SK-N-SH treated with all-trans-retinoic acid at 6 μM for 48 hours (cell line): ENCODE data around the gene LLGL2.

ENCODE experiments used
- ATAC-seq: fragments of 200-7000 bp; cut with Tn5 transposase; 3 replicates; pipeline ENCODE4 v1.9.1; 2020; ENCODE audit warnings: mild to moderate bottlenecking, moderate library complexity
- ARNTL ChIP-seq: fragments of 450-650 bp; formaldehyde crosslinking; IDR thresholded peaks from 2 replicates; pipeline ENCODE4 v1.5.0; 2020; ENCODE audit warnings: low read depth, mild to moderate bottlenecking, moderate library complexity, borderline replicate concordance
- BACH2 ChIP-seq: fragments of 250-450 bp; sonication (Bioruptor Pico); IDR thresholded peaks from 2 replicates; pipeline ENCODE4 v1.9.0; 2021; ENCODE audit warnings: mild to moderate bottlenecking, borderline replicate concordance
- CSDC2 ChIP-seq: fragments of 250-450 bp; sonication (Bioruptor Pico); IDR thresholded peaks from 2 replicates; pipeline ENCODE4 v1.5.0; 2020; ENCODE audit warnings: mild to moderate bottlenecking, moderate library complexity
- ESRRG ChIP-seq: fragments of 250-450 bp; sonication (Bioruptor Pico); IDR thresholded peaks from 2 replicates; pipeline ENCODE4 v1.6.1; 2021; ENCODE audit warnings: mild to moderate bottlenecking
- GLIS3 ChIP-seq: fragments of 250-450 bp; sonication (Bioruptor Pico); IDR thresholded peaks from 2 replicates; pipeline ENCODE4 v1.5.0; 2020; ENCODE audit warnings: mild to moderate bottlenecking, moderate library complexity
- ISL1 ChIP-seq: fragments of 250-450 bp; sonication (Bioruptor Pico); IDR thresholded peaks from 2 replicates; pipeline ENCODE4 v2.1.2; 2022; ENCODE audit warnings: mild to moderate bottlenecking, moderate library complexity
- OSR1 ChIP-seq: fragments of 250-450 bp; sonication (Bioruptor Pico); IDR thresholded peaks from 2 replicates; pipeline ENCODE4 v1.8.0; 2022; ENCODE audit warnings: moderate library complexity, mild to moderate bottlenecking, inconsistent platforms
- PPARA ChIP-seq: fragments of 250-450 bp; sonication (Bioruptor Pico); IDR thresholded peaks from 2 replicates; pipeline ENCODE4 v1.5.0; 2020; ENCODE audit warnings: mild to moderate bottlenecking, borderline replicate concordance
- RARB ChIP-seq: fragments of 250-450 bp; sonication (Bioruptor Pico); IDR thresholded peaks from 2 replicates; pipeline ENCODE4 v1.8.0; 2021; ENCODE audit warnings: mild to moderate bottlenecking, moderate library complexity
- SNAI2 ChIP-seq: fragments of 250-450 bp; sonication (Bioruptor Pico); IDR thresholded peaks from 2 replicates; pipeline ENCODE4 v1.5.0; 2020; ENCODE audit warnings: mild to moderate bottlenecking, moderate library complexity
- TCF4 ChIP-seq: fragments of 250-450 bp; sonication (Bioruptor Pico); IDR thresholded peaks from 2 replicates; pipeline ENCODE4 v1.8.0; 2021; ENCODE audit warnings: mild to moderate bottlenecking, moderate library complexity, borderline replicate concordance
- TOX ChIP-seq: fragments of 250-450 bp; sonication (Bioruptor Pico); IDR thresholded peaks from 2 replicates; pipeline ENCODE4 v1.8.0; 2021; ENCODE audit warnings: mild to moderate bottlenecking, moderate library complexity, borderline replicate concordance
- ZC3H10 ChIP-seq: fragments of 250-450 bp; sonication (Bioruptor Pico); IDR thresholded peaks from 2 replicates; pipeline ENCODE4 v1.5.1; 2021; ENCODE audit warnings: mild to moderate bottlenecking, moderate library complexity
- ZFP3 ChIP-seq: fragments of 250-450 bp; sonication (Bioruptor Pico); IDR thresholded peaks from 2 replicates; pipeline ENCODE4 v1.5.0; 2020; ENCODE audit warnings: mild to moderate bottlenecking, moderate library complexity
- ZFP30 ChIP-seq: fragments of 450-650 bp; formaldehyde crosslinking; IDR thresholded peaks from 2 replicates; pipeline ENCODE4 v1.5.0; 2022; ENCODE audit warnings: mild to moderate bottlenecking, moderate library complexity
- ZNF565 ChIP-seq: fragments of 450-650 bp; formaldehyde crosslinking; conservative IDR thresholded peaks from 2 replicates; pipeline ENCODE4 v1.5.0; 2020; ENCODE audit warnings: low read depth, mild to moderate bottlenecking, moderate library complexity
- ZNF70 ChIP-seq: fragments of 450-650 bp; formaldehyde crosslinking; IDR thresholded peaks from 2 replicates; pipeline ENCODE4 v1.5.0; 2020; ENCODE audit warnings: mild to moderate bottlenecking, moderate library complexity
- ZNF8 ChIP-seq: fragments of 450-650 bp; formaldehyde crosslinking; IDR thresholded peaks from 2 replicates; pipeline ENCODE4 v1.5.0; 2020; ENCODE audit warnings: mild to moderate bottlenecking, moderate library complexity
- TF ChIP-seq, protein P1 (sequence below): fragments of 250-450 bp; sonication (Bioruptor Pico); IDR thresholded peaks from 2 replicates; pipeline ENCODE4 v1.8.0; 2020; ENCODE audit warnings: mild to moderate bottlenecking, moderate library complexity, borderline replicate concordance
- TF ChIP-seq, protein P2 (sequence below): fragments of 250-450 bp; sonication (Bioruptor Pico); IDR thresholded peaks from 2 replicates; pipeline ENCODE4 v1.8.0; 2021; ENCODE audit warnings: low read depth, mild to moderate bottlenecking, moderate library complexity, borderline replicate concordance
- TF ChIP-seq, protein P3 (sequence below): fragments of 250-450 bp; sonication (Bioruptor Pico); IDR thresholded peaks from 2 replicates; pipeline ENCODE4 v1.5.0; 2020; ENCODE audit warnings: mild to moderate bottlenecking, moderate library complexity
- TF ChIP-seq, protein P4 (sequence below): fragments of 250-450 bp; sonication (Bioruptor Pico); IDR thresholded peaks from 2 replicates; pipeline ENCODE4 v1.5.1; 2021; ENCODE audit warnings: mild to moderate bottlenecking, moderate library complexity
- TF ChIP-seq, protein P5 (sequence below): fragments of 250-450 bp; sonication (Bioruptor Pico); IDR thresholded peaks from 2 replicates; pipeline ENCODE4 v1.5.1; 2020; ENCODE audit warnings: low read depth, mild to moderate bottlenecking, moderate library complexity

Gene LLGL2

DNA sequence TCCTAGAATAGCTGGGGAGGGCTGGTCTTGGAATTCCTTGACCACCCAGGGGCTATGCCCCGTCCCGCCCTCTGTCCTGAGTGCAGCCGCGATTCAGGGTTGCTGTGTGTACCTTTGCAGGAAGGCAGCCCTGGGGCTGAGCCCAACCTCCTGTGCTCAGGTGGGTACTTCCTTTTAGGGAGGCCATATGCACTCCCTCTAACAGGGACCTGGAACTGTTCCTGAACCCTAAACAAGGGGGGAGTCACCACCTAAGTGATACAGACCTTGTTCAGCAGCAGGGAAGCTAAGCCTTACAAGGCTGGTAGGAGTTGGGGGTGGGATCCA, 24.6 kb downstream of the LLGL2 start:
- ATAC-seq = no peak
- no peak for TF ChIP-seq ISL1 (CRISPR knock-in tag)
- TF ChIP-seq ZC3H10 (CRISPR knock-in tag) = no peak
- no peak for TF ChIP-seq ARNTL
- no peak for TF ChIP-seq SNAI2 (CRISPR knock-in tag)
- TF ChIP-seq CSDC2 (CRISPR knock-in tag) = no peak
- TF ChIP-seq ZFP30 (CRISPR knock-in tag) = no peak
- TF ChIP-seq TCF4 (CRISPR knock-in tag) = no peak
- TF ChIP-seq BACH2 (CRISPR knock-in tag) = no peak
- TF ChIP-seq ZFP3 (CRISPR knock-in tag) = no peak
- TF ChIP-seq, protein P1, sequence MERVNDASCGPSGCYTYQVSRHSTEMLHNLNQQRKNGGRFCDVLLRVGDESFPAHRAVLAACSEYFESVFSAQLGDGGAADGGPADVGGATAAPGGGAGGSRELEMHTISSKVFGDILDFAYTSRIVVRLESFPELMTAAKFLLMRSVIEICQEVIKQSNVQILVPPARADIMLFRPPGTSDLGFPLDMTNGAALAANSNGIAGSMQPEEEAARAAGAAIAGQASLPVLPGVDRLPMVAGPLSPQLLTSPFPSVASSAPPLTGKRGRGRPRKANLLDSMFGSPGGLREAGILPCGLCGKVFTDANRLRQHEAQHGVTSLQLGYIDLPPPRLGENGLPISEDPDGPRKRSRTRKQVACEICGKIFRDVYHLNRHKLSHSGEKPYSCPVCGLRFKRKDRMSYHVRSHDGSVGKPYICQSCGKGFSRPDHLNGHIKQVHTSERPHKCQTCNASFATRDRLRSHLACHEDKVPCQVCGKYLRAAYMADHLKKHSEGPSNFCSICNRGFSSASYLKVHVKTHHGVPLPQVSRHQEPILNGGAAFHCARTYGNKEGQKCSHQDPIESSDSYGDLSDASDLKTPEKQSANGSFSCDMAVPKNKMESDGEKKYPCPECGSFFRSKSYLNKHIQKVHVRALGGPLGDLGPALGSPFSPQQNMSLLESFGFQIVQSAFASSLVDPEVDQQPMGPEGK (CRISPR knock-in tag) = no peak
- no peak for TF ChIP-seq ZNF565 (CRISPR knock-in tag)
- TF ChIP-seq, protein P2, sequence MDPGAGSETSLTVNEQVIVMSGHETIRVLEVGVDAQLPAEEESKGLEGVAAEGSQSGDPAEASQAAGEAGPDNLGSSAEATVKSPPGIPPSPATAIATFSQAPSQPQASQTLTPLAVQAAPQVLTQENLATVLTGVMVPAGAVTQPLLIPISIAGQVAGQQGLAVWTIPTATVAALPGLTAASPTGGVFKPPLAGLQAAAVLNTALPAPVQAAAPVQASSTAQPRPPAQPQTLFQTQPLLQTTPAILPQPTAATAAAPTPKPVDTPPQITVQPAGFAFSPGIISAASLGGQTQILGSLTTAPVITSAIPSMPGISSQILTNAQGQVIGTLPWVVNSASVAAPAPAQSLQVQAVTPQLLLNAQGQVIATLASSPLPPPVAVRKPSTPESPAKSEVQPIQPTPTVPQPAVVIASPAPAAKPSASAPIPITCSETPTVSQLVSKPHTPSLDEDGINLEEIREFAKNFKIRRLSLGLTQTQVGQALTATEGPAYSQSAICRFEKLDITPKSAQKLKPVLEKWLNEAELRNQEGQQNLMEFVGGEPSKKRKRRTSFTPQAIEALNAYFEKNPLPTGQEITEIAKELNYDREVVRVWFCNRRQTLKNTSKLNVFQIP (CRISPR knock-in tag) = no peak
- TF ChIP-seq ZNF70 (CRISPR knock-in tag) = no peak
- no peak for TF ChIP-seq TOX
- TF ChIP-seq ZNF8 (CRISPR knock-in tag) = no peak
- no peak for TF ChIP-seq RARB (CRISPR knock-in tag)
- no peak for TF ChIP-seq OSR1 (CRISPR knock-in tag)
- TF ChIP-seq PPARA = no peak
- no peak for TF ChIP-seq ESRRG (CRISPR knock-in tag)
- TF ChIP-seq, protein P3, sequence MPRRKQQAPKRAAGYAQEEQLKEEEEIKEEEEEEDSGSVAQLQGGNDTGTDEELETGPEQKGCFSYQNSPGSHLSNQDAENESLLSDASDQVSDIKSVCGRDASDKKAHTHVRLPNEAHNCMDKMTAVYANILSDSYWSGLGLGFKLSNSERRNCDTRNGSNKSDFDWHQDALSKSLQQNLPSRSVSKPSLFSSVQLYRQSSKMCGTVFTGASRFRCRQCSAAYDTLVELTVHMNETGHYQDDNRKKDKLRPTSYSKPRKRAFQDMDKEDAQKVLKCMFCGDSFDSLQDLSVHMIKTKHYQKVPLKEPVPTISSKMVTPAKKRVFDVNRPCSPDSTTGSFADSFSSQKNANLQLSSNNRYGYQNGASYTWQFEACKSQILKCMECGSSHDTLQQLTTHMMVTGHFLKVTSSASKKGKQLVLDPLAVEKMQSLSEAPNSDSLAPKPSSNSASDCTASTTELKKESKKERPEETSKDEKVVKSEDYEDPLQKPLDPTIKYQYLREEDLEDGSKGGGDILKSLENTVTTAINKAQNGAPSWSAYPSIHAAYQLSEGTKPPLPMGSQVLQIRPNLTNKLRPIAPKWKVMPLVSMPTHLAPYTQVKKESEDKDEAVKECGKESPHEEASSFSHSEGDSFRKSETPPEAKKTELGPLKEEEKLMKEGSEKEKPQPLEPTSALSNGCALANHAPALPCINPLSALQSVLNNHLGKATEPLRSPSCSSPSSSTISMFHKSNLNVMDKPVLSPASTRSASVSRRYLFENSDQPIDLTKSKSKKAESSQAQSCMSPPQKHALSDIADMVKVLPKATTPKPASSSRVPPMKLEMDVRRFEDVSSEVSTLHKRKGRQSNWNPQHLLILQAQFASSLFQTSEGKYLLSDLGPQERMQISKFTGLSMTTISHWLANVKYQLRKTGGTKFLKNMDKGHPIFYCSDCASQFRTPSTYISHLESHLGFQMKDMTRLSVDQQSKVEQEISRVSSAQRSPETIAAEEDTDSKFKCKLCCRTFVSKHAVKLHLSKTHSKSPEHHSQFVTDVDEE = no peak
- TF ChIP-seq, all 23 proteins: peak for 0

DNA sequence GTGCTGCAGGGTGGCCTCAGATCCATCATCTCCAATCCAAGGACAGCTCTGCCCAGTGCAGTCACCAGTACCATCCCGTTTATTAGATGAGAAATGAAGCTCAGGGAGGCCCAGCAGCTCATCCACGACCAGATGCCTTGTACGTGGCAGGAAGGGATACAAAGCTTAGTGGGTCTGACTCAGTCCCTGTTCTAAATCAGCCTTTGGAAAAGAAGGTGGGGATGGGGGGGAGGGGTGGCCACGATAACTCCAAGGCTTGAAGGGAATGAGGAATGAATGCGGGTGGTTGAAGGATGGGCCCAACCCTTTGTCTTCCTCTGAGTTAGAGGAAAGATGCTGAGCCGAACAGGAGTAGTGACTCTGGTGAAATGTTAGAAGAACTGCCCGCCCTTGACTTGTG, 25.8 kb downstream of the LLGL2 start:
- ATAC-seq = no peak
- TF ChIP-seq, protein P2 (CRISPR knock-in tag) = no peak
- TF ChIP-seq ZC3H10 (CRISPR knock-in tag) = no peak
- TF ChIP-seq BACH2 (CRISPR knock-in tag) = no peak
- no peak for TF ChIP-seq ZFP30 (CRISPR knock-in tag)
- no peak for TF ChIP-seq GLIS3 (CRISPR knock-in tag)
- TF ChIP-seq TOX = no peak
- no peak for TF ChIP-seq OSR1 (CRISPR knock-in tag)
- TF ChIP-seq, protein P1 (CRISPR knock-in tag) = no peak
- TF ChIP-seq, protein P4, sequence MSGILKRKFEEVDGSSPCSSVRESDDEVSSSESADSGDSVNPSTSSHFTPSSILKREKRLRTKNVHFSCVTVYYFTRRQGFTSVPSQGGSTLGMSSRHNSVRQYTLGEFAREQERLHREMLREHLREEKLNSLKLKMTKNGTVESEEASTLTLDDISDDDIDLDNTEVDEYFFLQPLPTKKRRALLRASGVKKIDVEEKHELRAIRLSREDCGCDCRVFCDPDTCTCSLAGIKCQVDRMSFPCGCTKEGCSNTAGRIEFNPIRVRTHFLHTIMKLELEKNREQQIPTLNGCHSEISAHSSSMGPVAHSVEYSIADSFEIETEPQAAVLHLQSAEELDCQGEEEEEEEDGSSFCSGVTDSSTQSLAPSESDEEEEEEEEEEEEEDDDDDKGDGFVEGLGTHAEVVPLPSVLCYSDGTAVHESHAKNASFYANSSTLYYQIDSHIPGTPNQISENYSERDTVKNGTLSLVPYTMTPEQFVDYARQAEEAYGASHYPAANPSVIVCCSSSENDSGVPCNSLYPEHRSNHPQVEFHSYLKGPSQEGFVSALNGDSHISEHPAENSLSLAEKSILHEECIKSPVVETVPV (CRISPR knock-in tag) = no peak
- TF ChIP-seq ZNF565 (CRISPR knock-in tag) = no peak
- TF ChIP-seq CSDC2 (CRISPR knock-in tag) = no peak
- TF ChIP-seq ISL1 (CRISPR knock-in tag) = no peak
- TF ChIP-seq ZFP3 (CRISPR knock-in tag) = no peak
- TF ChIP-seq ESRRG (CRISPR knock-in tag) = no peak
- TF ChIP-seq PPARA = no peak
- no peak for TF ChIP-seq RARB (CRISPR knock-in tag)
- TF ChIP-seq, protein P5, sequence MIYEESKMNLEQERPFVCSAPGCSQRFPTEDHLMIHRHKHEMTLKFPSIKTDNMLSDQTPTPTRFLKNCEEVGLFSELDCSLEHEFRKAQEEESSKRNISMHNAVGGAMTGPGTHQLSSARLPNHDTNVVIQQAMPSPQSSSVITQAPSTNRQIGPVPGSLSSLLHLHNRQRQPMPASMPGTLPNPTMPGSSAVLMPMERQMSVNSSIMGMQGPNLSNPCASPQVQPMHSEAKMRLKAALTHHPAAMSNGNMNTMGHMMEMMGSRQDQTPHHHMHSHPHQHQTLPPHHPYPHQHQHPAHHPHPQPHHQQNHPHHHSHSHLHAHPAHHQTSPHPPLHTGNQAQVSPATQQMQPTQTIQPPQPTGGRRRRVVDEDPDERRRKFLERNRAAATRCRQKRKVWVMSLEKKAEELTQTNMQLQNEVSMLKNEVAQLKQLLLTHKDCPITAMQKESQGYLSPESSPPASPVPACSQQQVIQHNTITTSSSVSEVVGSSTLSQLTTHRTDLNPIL (CRISPR knock-in tag) = no peak
- no peak for TF ChIP-seq TCF4 (CRISPR knock-in tag)
- no peak for TF ChIP-seq ZNF8 (CRISPR knock-in tag)
- TF ChIP-seq ZNF70 (CRISPR knock-in tag) = no peak
